Prostate gland (tissue), 2 donors: ENCODE measurements around the gene TH.

ENCODE experiments used
- CTCF ChIP-seq, 4 experiments: fragments of 200-600 bp in 2 of 4; fragments of 450-650 bp in 2 of 4; sonication (generic) in 2 of 4; IDR thresholded peaks; 1 replicate in 3 of 4; 2 replicates in 1 of 4; pipeline ENCODE4 v1.5.1; 2016 to 2019; ENCODE audit warnings: antibody characterized with exemption in 4 of 4, mild to moderate bottlenecking in 2 of 4, moderate library complexity in 2 of 4
- POLR2A ChIP-seq: fragments of 450-650 bp; IDR thresholded peaks from one replicate; pipeline ENCODE4 v1.6.1; 2016; ENCODE audit warnings: antibody characterized with exemption, mild to moderate bottlenecking
- POLR2AphosphoS5 ChIP-seq: sonication (generic); formaldehyde crosslinking; IDR thresholded peaks from one replicate; pipeline ENCODE4 v1.6.1; 2017; ENCODE audit warnings: antibody characterized with exemption

- TF ChIP-seq POLR2AphosphoS5 = no peak
- no peak for TF ChIP-seq POLR2A
- TF ChIP-seq CTCF (IDR thresholded peaks at IDR 0.05) = no peak
These were observed 14.1 kb downstream of the TH start for GRCh38 chr11:2157294-2158040.
